CD8-positive, alpha-beta T cell (primary cell): ENCODE data around the gene ZNF182. TPM values are rescaled to one million over a fixed set of nuclear protein-coding genes. Genes with fewer than 3 reads are reported as not detected.

ENCODE experiments used
- total RNA-seq, 46 experiments: library from RNA in 2 of 46; stranded (reverse) in 2 of 46; gene quantifications; one replicate each; pipeline ENCODE4 v1.2.3 and lab custom pipeline; 2021 to 2026

ZNF182 gene
- total RNA-seq, 2 experiments from 2014 or later = 5.0 to 5.3 TPM

Other genes starting within 250 kb of the ZNF182 start
- gene ZNF81, start 167.1 kb downstream of the ZNF182 start, total RNA-seq = 1 to 10 TPM; 6.1 to 7.2 TPM
- gene SPACA5, start 3.0 kb upstream of the ZNF182 start, total RNA-seq = not detected
- 1 to 10 TPM; 1.1 to 1.4 TPM for gene ZNF630, start 67.7 kb upstream of the ZNF182 start, total RNA-seq
- not detected for gene SPACA5B, start 126.6 kb upstream of the ZNF182 start, total RNA-seq
- gene SSX5, start 192.8 kb upstream of the ZNF182 start, total RNA-seq = not detected